G401 (cell line): Measurements from ENCODE around the gene SPDYE1. TPM values are rescaled to one million over a fixed set of nuclear protein-coding genes. Genes with fewer than 3 reads are reported as not detected.

ENCODE experiments used
- DNase-seq: peaks from one replicate; pipeline ENCODE4 v3.0.0-alpha.2; 2015; ENCODE audit warnings: low spot score
- in situ Hi-C: cut with HindIII; loops from 2 replicates; pipeline ENCODE4 v1.10.0; 2016; ENCODE audit warnings: low sequenced_read_pairs, mixed read lengths
- total RNA-seq: library from RNA; depleted of rRNA; stranded (reverse); fragments of >200 nt; shearing (Covaris generic); gene quantifications from 2 replicates; pipeline ENCODE4 v1.2.3, GENCODE V29; 2014; rRNA removed

SPDYE1 gene
- total RNA-seq, 1 experiment from 2014 or later: not detected

DNA sequence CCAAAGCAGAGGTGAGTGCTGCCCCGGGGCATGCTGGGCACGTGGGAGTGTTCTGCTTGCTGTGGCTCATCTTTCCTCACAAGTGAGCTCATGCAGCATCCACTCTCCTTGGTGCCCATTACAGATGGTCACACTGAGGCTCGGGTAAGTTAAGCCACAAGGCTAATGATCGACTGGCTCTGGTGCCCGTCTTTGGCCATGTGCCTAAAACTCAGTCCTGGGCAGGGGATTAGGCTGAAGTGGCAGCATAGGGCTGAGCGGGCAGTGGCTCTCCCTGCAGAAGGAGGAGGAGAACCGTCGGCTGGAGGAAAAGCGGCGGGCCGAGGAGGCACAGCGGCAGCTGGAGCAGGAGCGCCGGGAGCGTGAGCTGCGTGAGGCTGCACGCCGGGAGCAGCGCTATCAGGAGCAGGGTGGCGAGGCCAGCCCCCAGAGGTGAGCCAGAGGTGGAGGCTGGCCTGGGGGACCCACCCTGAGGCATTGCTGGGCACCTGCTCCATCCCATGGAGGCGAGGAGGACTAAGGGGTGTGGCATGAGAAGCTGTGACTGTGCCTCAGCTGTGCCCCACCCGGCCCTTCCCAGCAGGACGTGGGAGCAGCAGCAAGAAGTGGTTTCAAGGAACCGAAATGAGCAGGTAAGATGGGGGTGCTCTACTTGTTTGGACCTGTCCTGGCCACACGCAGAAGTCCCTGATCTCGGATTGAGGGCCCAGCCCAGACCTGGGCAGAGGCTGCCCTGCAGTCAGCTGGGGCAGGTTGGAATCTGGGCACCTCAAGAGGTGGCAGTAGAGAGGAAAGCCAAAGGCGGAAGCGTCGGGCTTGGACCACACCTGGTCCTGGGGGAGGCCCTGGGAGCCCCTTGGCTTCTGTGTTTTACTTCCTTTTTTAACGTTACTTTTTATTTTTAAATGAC, 60.4 kb downstream of the SPDYE1 start:
- no peak for DNase-seq
- in situ Hi-C loops: no loop called here

DNA sequence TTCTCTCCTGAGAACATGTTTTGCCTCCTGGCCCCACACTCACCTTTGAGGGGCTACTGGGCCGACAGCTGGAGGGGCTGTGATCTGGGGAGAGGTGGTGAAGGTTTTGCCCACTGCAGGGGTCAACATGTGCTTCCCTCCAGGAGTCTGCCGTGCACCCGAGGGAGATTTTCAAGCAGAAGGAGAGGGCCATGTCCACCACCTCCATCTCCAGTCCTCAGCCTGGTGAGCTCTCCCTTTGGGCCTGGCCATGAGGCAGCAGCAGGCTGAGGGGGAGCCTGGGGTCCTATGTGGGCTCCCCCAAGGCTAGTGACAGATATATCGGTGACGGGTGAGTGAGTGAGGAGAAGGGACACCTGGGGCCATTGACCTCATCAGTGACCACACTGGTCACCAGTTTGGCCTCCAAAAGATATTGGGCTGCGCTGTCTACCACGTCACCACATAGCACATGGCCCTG, 61.1 kb downstream of the SPDYE1 start:
- no peak for DNase-seq

GRCh38 chr7:44059219-44060090, 61.8 kb downstream of the SPDYE1 start:
- DNase-seq: no peak
- in situ Hi-C loops: no loop called here

More for the DNA sequence above, 61.1 kb downstream of the SPDYE1 start:
- in situ Hi-C loops: no loop called here

Other genes starting within 250 kb of the SPDYE1 start
- 145 and 190 TPM in 2 replicates for gene BLVRA, start 239.2 kb upstream of the SPDYE1 start, total RNA-seq
- gene MRPS24, start 128.4 kb upstream of the SPDYE1 start, total RNA-seq: 143 and 192 TPM in 2 replicates
- gene URGCP, start 91.3 kb upstream of the SPDYE1 start, total RNA-seq: 30.9 and 39.4 TPM in 2 replicates
- gene UBE2D4, start 71.5 kb upstream of the SPDYE1 start, total RNA-seq: 7.0 and 14.7 TPM in 2 replicates
- gene DBNL, start 46.8 kb downstream of the SPDYE1 start, total RNA-seq: 101 and 119 TPM in 2 replicates
- 2.8 and 2.9 TPM in 2 replicates for gene PGAM2, start 67.7 kb downstream of the SPDYE1 start, total RNA-seq
- 5.2 and 9.4 TPM in 2 replicates for gene POLM, start 84.6 kb downstream of the SPDYE1 start, total RNA-seq
- 0.27 and 0.43 TPM in 2 replicates for gene AEBP1, start 106.4 kb downstream of the SPDYE1 start, total RNA-seq
- 253 and 270 TPM in 2 replicates for gene POLD2, start 125.7 kb downstream of the SPDYE1 start, total RNA-seq
- gene MYL7, start 143.4 kb downstream of the SPDYE1 start, total RNA-seq: 1.4 TPM in 1 of 2 replicates, not detected in the other
- gene GCK, start 191.5 kb downstream of the SPDYE1 start, total RNA-seq: not detected in 2 replicates
- gene YKT6, start 203.1 kb downstream of the SPDYE1 start, total RNA-seq: 93.8 and 96.2 TPM in 2 replicates